ENCODE data around the gene MAPK6.
"Not testable (repeated sequence)": the region's sequence is repeated elsewhere in the genome, so short reads cannot be mapped to it uniquely, and the experiment has no call there.

MAPK6 gene

GRCh38 chr15:52052066-52052935 is 33.3 kb downstream of the MAPK6 start:
- Histone ChIP-seq H3K27ac (ENCODE audit: low read depth, low read length) (no peak overlapping the region), H3K9me3 (ENCODE audit: control insufficient read depth, insufficient read depth, low read depth, low read length) (no peaks in the 10 kb centered on the region; the same call in 1 of the 2 replicates), H3K4me1 (ENCODE audit: control insufficient read depth, insufficient read depth, low read length) (no peaks in the 10 kb centered on the region), H3K4me3 (ENCODE audit: low read depth, low read length) (no peak overlapping the region), H3K27me3 (ENCODE audit: control insufficient read depth, insufficient read depth, low read length) (no peaks in the 10 kb centered on the region), H3K36me3 (ENCODE audit: control insufficient read depth, insufficient read depth, low read length) (peaks cover 80% of the 10 kb centered on the region), H3K9ac (ENCODE audit: low read length) (no peak overlapping the region)

GRCh38 chr15:52054381-52054780 is 35.4 kb downstream of the MAPK6 start:
- no peaks in the 10 kb centered on the region; the same call in 1 of the 2 replicates for H3K9me3 ChIP-seq (ENCODE audit: control insufficient read depth, insufficient read depth, low read depth, low read length)
- H3K4me1 ChIP-seq (ENCODE audit: control insufficient read depth, insufficient read depth, low read length), result no peaks in the 10 kb centered on the region
- H3K9ac ChIP-seq (ENCODE audit: low read length), result no peak overlapping the region

GRCh38 chr15:52054858-52055257 is 35.8 kb downstream of the MAPK6 start:
- H3K4me1 ChIP-seq (ENCODE audit: control insufficient read depth, insufficient read depth, low read length); H3K4me3 ChIP-seq (ENCODE audit: low read depth, low read length); H3K27ac ChIP-seq (ENCODE audit: low read depth, low read length); H3K9me3 ChIP-seq (ENCODE audit: control insufficient read depth, insufficient read depth, low read depth, low read length); H3K27me3 ChIP-seq (ENCODE audit: control insufficient read depth, insufficient read depth, low read length); H3K9ac ChIP-seq (ENCODE audit: low read length): not testable (repeated sequence)
- peaks cover 84% of the 10 kb centered on the region for H3K36me3 ChIP-seq (ENCODE audit: control insufficient read depth, insufficient read depth, low read length)

More at GRCh38 chr15:52054381-52054780, 35.4 kb downstream of the MAPK6 start:
- no peaks in the 10 kb centered on the region for H3K27me3 ChIP-seq (ENCODE audit: control insufficient read depth, insufficient read depth, low read length)
- H3K4me3 ChIP-seq (ENCODE audit: low read depth, low read length), result no peak overlapping the region
- peaks cover 84% of the 10 kb centered on the region for H3K36me3 ChIP-seq (ENCODE audit: control insufficient read depth, insufficient read depth, low read length)
- no peak overlapping the region for H3K27ac ChIP-seq (ENCODE audit: low read depth, low read length)

- no peaks in the 10 kb centered on the region for H3K4me1 ChIP-seq (ENCODE audit: control insufficient read depth, insufficient read depth, low read length)
- H3K36me3 ChIP-seq (ENCODE audit: control insufficient read depth, insufficient read depth, low read length), result peaks cover 86% of the 10 kb centered on the region
- H3K4me3 ChIP-seq (ENCODE audit: low read depth, low read length), result no peak overlapping the region
- no peaks in the 10 kb centered on the region; the same call in 1 of the 2 replicates for H3K9me3 ChIP-seq (ENCODE audit: control insufficient read depth, insufficient read depth, low read depth, low read length)
- H3K27me3 ChIP-seq (ENCODE audit: control insufficient read depth, insufficient read depth, low read length), result no peaks in the 10 kb centered on the region
- no peak overlapping the region for H3K27ac ChIP-seq (ENCODE audit: low read depth, low read length)
- H3K9ac ChIP-seq (ENCODE audit: low read length), result no peak overlapping the region
Observed at GRCh38 chr15:52056001-52056400, 37.0 kb downstream of the MAPK6 start.

- no peak overlapping the region for H3K9ac ChIP-seq (ENCODE audit: low read length)
- no peaks in the 10 kb centered on the region for H3K4me1 ChIP-seq (ENCODE audit: control insufficient read depth, insufficient read depth, low read length)
- no peak overlapping the region for H3K4me3 ChIP-seq (ENCODE audit: low read depth, low read length)
- no peaks in the 10 kb centered on the region; the same call in 1 of the 2 replicates for H3K9me3 ChIP-seq (ENCODE audit: control insufficient read depth, insufficient read depth, low read depth, low read length)
- H3K36me3 ChIP-seq (ENCODE audit: control insufficient read depth, insufficient read depth, low read length), result peaks cover 88% of the 10 kb centered on the region
- no peaks in the 10 kb centered on the region for H3K27me3 ChIP-seq (ENCODE audit: control insufficient read depth, insufficient read depth, low read length)
- H3K27ac ChIP-seq (ENCODE audit: low read depth, low read length), result no peak overlapping the region
Observed at GRCh38 chr15:52056496-52056895, 37.5 kb downstream of the MAPK6 start.

GRCh38 chr15:52057996-52058395 is 39.0 kb downstream of the MAPK6 start:
- H3K9ac ChIP-seq (ENCODE audit: low read length), result no peak overlapping the region
- H3K27ac ChIP-seq (ENCODE audit: low read depth, low read length), result no peak overlapping the region
- H3K4me1 ChIP-seq (ENCODE audit: control insufficient read depth, insufficient read depth, low read length), result no peaks in the 10 kb centered on the region
- no peak overlapping the region for H3K4me3 ChIP-seq (ENCODE audit: low read depth, low read length)
- H3K9me3 ChIP-seq (ENCODE audit: control insufficient read depth, insufficient read depth, low read depth, low read length), result no peaks in the 10 kb centered on the region
- H3K36me3 ChIP-seq (ENCODE audit: control insufficient read depth, insufficient read depth, low read length), result peaks cover 88% of the 10 kb centered on the region
- no peaks in the 10 kb centered on the region for H3K27me3 ChIP-seq (ENCODE audit: control insufficient read depth, insufficient read depth, low read length)

GRCh38 chr15:52060501-52060900 is 41.5 kb downstream of the MAPK6 start:
- peaks cover 90% of the 10 kb centered on the region for H3K36me3 ChIP-seq (ENCODE audit: control insufficient read depth, insufficient read depth, low read length)
- no peak overlapping the region for H3K9ac ChIP-seq (ENCODE audit: low read length)

GRCh38 chr15:52066842-52067544 is 48.0 kb downstream of the MAPK6 start:
- H3K4me1 ChIP-seq (ENCODE audit: control insufficient read depth, insufficient read depth, low read length), result peaks cover 3% of the 10 kb centered on the region; the same call in 1 of the 2 replicates
- H3K36me3 ChIP-seq (ENCODE audit: control insufficient read depth, insufficient read depth, low read length), result peaks cover 28% of the 10 kb centered on the region
- no peaks in the 10 kb centered on the region for H3K27me3 ChIP-seq (ENCODE audit: control insufficient read depth, insufficient read depth, low read length)
- H3K9me3 ChIP-seq (ENCODE audit: control insufficient read depth, insufficient read depth, low read depth, low read length), result no peaks in the 10 kb centered on the region
- no peak overlapping the region for H3K27ac ChIP-seq (ENCODE audit: low read depth, low read length)
- H3K4me3 ChIP-seq (ENCODE audit: low read depth, low read length), result no peak overlapping the region
- H3K9ac ChIP-seq (ENCODE audit: low read length), result no peak overlapping the region

More at GRCh38 chr15:52060501-52060900, 41.5 kb downstream of the MAPK6 start:
- no peak overlapping the region for H3K27ac ChIP-seq (ENCODE audit: low read depth, low read length)
- no peaks in the 10 kb centered on the region for H3K27me3 ChIP-seq (ENCODE audit: control insufficient read depth, insufficient read depth, low read length)
- no peak overlapping the region for H3K4me3 ChIP-seq (ENCODE audit: low read depth, low read length)
- no peaks in the 10 kb centered on the region for H3K4me1 ChIP-seq (ENCODE audit: control insufficient read depth, insufficient read depth, low read length)
- H3K9me3 ChIP-seq (ENCODE audit: control insufficient read depth, insufficient read depth, low read depth, low read length), result no peaks in the 10 kb centered on the region

- no peaks in the 10 kb centered on the region for H3K9me3 ChIP-seq (ENCODE audit: control insufficient read depth, insufficient read depth, low read depth, low read length)
- H3K9ac ChIP-seq (ENCODE audit: low read length), result no peak overlapping the region
- no peak overlapping the region for H3K4me3 ChIP-seq (ENCODE audit: low read depth, low read length)
- peaks cover 24% of the 10 kb centered on the region for H3K36me3 ChIP-seq (ENCODE audit: control insufficient read depth, insufficient read depth, low read length)
- peaks cover 3% of the 10 kb centered on the region; the same call in 1 of the 2 replicates for H3K4me1 ChIP-seq (ENCODE audit: control insufficient read depth, insufficient read depth, low read length)
- H3K27me3 ChIP-seq (ENCODE audit: control insufficient read depth, insufficient read depth, low read length), result no peaks in the 10 kb centered on the region
- no peak overlapping the region for H3K27ac ChIP-seq (ENCODE audit: low read depth, low read length)
Observed at GRCh38 chr15:52067545-52067926, 48.5 kb downstream of the MAPK6 start.

GRCh38 chr15:52068004-52068615 is 49.1 kb downstream of the MAPK6 start:
- Histone ChIP-seq H3K27me3 (ENCODE audit: control insufficient read depth, insufficient read depth, low read length) (no peaks in the 10 kb centered on the region), H3K36me3 (ENCODE audit: control insufficient read depth, insufficient read depth, low read length) (peaks cover 18% of the 10 kb centered on the region), H3K27ac (ENCODE audit: low read depth, low read length) (no peak overlapping the region), H3K4me3 (ENCODE audit: low read depth, low read length) (no peak overlapping the region), H3K4me1 (ENCODE audit: control insufficient read depth, insufficient read depth, low read length) (peaks cover 3% of the 10 kb centered on the region; the same call in 1 of the 2 replicates), H3K9me3 (ENCODE audit: control insufficient read depth, insufficient read depth, low read depth, low read length) (no peaks in the 10 kb centered on the region), H3K9ac (ENCODE audit: low read length) (no peak overlapping the region)
